ENCODE data around the gene CCSAP. TPM values are rescaled to one million over a fixed set of nuclear protein-coding genes. Genes with fewer than 3 reads are reported as not detected.

The CCSAP gene
- 10 to 100 TPM in 1 of 2 donors, 1 to 10 TPM in 1; 9.3 to 10.9 TPM for total RNA-seq
- polyA plus RNA-seq (2013, experiment 1 of 2), result 11.1 TPM
- 11.2 TPM for polyA plus RNA-seq (2013, experiment 2 of 2)
- long read RNA-seq, experiment 1, partial matches to known transcripts, result 0 of 3 reads
- long read RNA-seq, experiment 1, other reads (novel, unspliced or antisense), result 3 of 3 reads
- long read RNA-seq, experiment 2, full-length matches to known transcripts, result 18 of 23 reads
- long read RNA-seq, experiment 2, partial matches to known transcripts, result 1 of 23 reads
- long read RNA-seq, experiment 2, other reads (novel, unspliced or antisense), result 4 of 23 reads
- long read RNA-seq, experiment 3, partial matches to known transcripts, result 1 of 1 reads
- long read RNA-seq, experiment 3, other reads (novel, unspliced or antisense), result 0 of 1 reads
- long read RNA-seq, experiment 4, result 0 reads

- H3K9me3 Mint-ChIP-seq, result peaks cover 4% of the 10 kb centered on the region
- H3K4me3 ChIP-seq (ENCODE audit: low read length), result peak within 1 kb of the TSS; percentile 92
- peak within 1 kb of the TSS; percentile 80 for H3K4me3 Mint-ChIP-seq
- peaks cover 37% of the 10 kb centered on the region for H3K27me3 Mint-ChIP-seq (ENCODE audit: insufficient read depth)
- peak within 1 kb of the TSS; percentile 65 for H3K27ac ChIP-seq (ENCODE audit: low read depth, low read length)
- no peaks in the 10 kb centered on the region for H3K36me3 Mint-ChIP-seq (ENCODE audit: low read depth)
- WGBS, 2 experiments (ENCODE audit: insufficient coverage in 1 of 2, insufficient read length in 1 of 2), result 2 to 5% methylated on average over 30 to 83 of the region's 83 CpGs
- DNase-seq, result peak; percentile 75
- H3K4me1 Mint-ChIP-seq, result peaks cover 19% of the 10 kb centered on the region
- no peaks in the 10 kb centered on the region for H3K9me3 ChIP-seq (ENCODE audit: control insufficient read depth, low read length)
- H3K27ac Mint-ChIP-seq, result peak within 1 kb of the TSS; percentile 88
- peak within 1 kb of the TSS; percentile 68 for H3K9ac ChIP-seq (ENCODE audit: extremely low read depth, low read length, poor library complexity, severe bottlenecking)
- H3K4me1 ChIP-seq (ENCODE audit: control insufficient read depth, insufficient read depth, low read length), result no peaks in the 10 kb centered on the region
- TF ChIP-seq CTCF (conservative IDR thresholded peaks at IDR 0.05), result no peak
- peaks cover 5% of the 10 kb centered on the region for H3K36me3 ChIP-seq (ENCODE audit: control insufficient read depth, insufficient read depth, low read length)
- peaks cover 38% of the 10 kb centered on the region for H3K27me3 ChIP-seq (ENCODE audit: control insufficient read depth, insufficient read depth, low read length, poor library complexity, severe bottlenecking)
These were observed at the start of gene CCSAP for GRCh38 chr1:229342656-229343569. Gene CCSAP (minus strand): TSS chr1:229343047. CDS start chr1:229342465, 582 bp downstream.

- no peak for DNase-seq
- Histone ChIP-seq H3K27ac (ENCODE audit: low read depth, low read length) (no peak overlapping the region), H3K9me3 (ENCODE audit: control insufficient read depth, low read length) (no peaks in the 10 kb centered on the region), H3K36me3 (ENCODE audit: control insufficient read depth, insufficient read depth, low read length) (no peaks in the 10 kb centered on the region), H3K9ac (ENCODE audit: extremely low read depth, low read length, poor library complexity, severe bottlenecking) (no peak overlapping the region), H3K27me3 (ENCODE audit: control insufficient read depth, insufficient read depth, low read length, poor library complexity, severe bottlenecking) (no peaks in the 10 kb centered on the region), H3K4me3 (ENCODE audit: low read length) (no peak overlapping the region), H3K4me1 (ENCODE audit: control insufficient read depth, insufficient read depth, low read length) (no peaks in the 10 kb centered on the region)
- WGBS, 2 experiments (ENCODE audit: insufficient coverage in 1 of 2, insufficient read length in 1 of 2), result 94% methylated on average over 7 of the region's 7 CpGs
- Mint-ChIP-seq H3K4me3 (no peak overlapping the region), H3K9me3 (peaks cover 6% of the 10 kb centered on the region), H3K4me1 (no peaks in the 10 kb centered on the region), H3K36me3 (ENCODE audit: low read depth) (no peaks in the 10 kb centered on the region), H3K27ac (no peak overlapping the region), H3K27me3 (ENCODE audit: insufficient read depth) (peaks cover 16% of the 10 kb centered on the region)
- no peak for TF ChIP-seq CTCF (conservative IDR thresholded peaks at IDR 0.05)
These were observed 47.3 kb upstream of the CCSAP start for GRCh38 chr1:229390130-229390529.

GRCh38 chr1:229388897-229389580, 46.2 kb upstream of the CCSAP start:
- H3K27ac Mint-ChIP-seq, result no peak overlapping the region
- Histone ChIP-seq H3K27me3 (ENCODE audit: control insufficient read depth, insufficient read depth, low read length, poor library complexity, severe bottlenecking) (no peaks in the 10 kb centered on the region), H3K9ac (ENCODE audit: extremely low read depth, low read length, poor library complexity, severe bottlenecking) (no peak overlapping the region), H3K4me3 (ENCODE audit: low read length) (no peak overlapping the region), H3K27ac (ENCODE audit: low read depth, low read length) (no peak overlapping the region), H3K36me3 (ENCODE audit: control insufficient read depth, insufficient read depth, low read length) (no peaks in the 10 kb centered on the region), H3K4me1 (ENCODE audit: control insufficient read depth, insufficient read depth, low read length) (no peaks in the 10 kb centered on the region), H3K9me3 (ENCODE audit: control insufficient read depth, low read length) (no peaks in the 10 kb centered on the region)
- H3K27me3 Mint-ChIP-seq (ENCODE audit: insufficient read depth), result peaks cover 16% of the 10 kb centered on the region
- DNase-seq, result no peak
- peaks cover 4% of the 10 kb centered on the region for H3K9me3 Mint-ChIP-seq
- no peak overlapping the region for H3K4me3 Mint-ChIP-seq
- TF ChIP-seq CTCF (conservative IDR thresholded peaks at IDR 0.05), result no peak
- no peaks in the 10 kb centered on the region for H3K4me1 Mint-ChIP-seq
- 91 to 94% methylated on average over 7 of the region's 7 CpGs for WGBS, 2 experiments (ENCODE audit: insufficient coverage in 1 of 2, insufficient read length in 1 of 2)
- no peaks in the 10 kb centered on the region for H3K36me3 Mint-ChIP-seq (ENCODE audit: low read depth)

Data from endodermal cell (in vitro differentiated cells).